ENCODE data around the gene HKDC1. TPM values are rescaled to one million over a fixed set of nuclear protein-coding genes. Genes with fewer than 3 reads are reported as not detected.
"Not testable (repeated sequence)": the region's sequence is repeated elsewhere in the genome, so short reads cannot be mapped to it uniquely, and the experiment has no call there.

Gene HKDC1
- total RNA-seq, 1 donor from 2014 or later = not detected

GRCh38 chr10:69237528-69238159, 17.5 kb downstream of the HKDC1 start:
- intact Hi-C loops (cut with DNase I) = loop anchor here (1.0 to 10.0 kb wide), 2 partner anchors 155 to 267 kb away; no protein-coding TSS in a partner anchor
- peak; percentile 94 for DNase-seq (ENCODE audit: low spot score)

- intact Hi-C loops (cut with DNase I) = loop anchor here (10.0 kb wide), 1 partner anchor 266 kb away; no protein-coding TSS in a partner anchor
- no peak for DNase-seq (ENCODE audit: low spot score)
Observed at GRCh38 chr10:69239136-69239535, 19.0 kb downstream of the HKDC1 start.

DNA sequence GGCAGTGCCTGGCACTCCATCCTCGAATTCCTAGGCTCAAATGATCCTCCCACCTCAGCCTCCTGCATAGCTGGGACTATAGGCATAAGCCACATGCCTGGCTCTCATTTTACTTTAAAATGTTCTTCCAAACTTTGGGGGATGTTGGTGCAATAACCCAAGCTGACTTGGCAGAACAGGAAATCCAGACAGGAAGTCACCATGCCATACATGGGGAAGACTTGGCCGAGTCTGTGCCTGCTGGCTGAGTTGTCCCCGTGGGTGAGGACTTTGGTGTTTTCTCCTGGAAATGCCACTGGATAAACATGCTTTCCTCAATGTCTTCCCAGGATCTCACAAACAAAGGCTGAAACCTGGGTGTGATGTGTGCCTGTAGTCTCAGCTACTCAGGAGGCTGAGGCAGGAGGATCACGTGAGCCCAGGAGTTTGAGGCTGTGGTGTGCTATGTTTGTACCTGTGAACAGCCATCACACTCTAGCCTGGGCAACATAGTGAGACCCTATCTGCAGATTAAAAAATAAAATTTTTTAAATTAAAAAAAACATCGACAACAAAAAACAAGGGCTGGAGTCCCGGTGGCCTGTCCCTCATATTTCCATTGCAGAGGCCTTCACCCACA, 19.8 kb downstream of the HKDC1 start:
- intact Hi-C loops (cut with DNase I) = loop anchor here (10.0 kb wide), 1 partner anchor 265 kb away; no protein-coding TSS in a partner anchor
- no peak for DNase-seq (ENCODE audit: low spot score)

GRCh38 chr10:69240455-69240854, 20.3 kb downstream of the HKDC1 start:
- intact Hi-C loops (cut with DNase I) = no loop called here
- no peak for DNase-seq (ENCODE audit: low spot score)

- intact Hi-C loops (cut with DNase I) = no loop called here
- DNase-seq (ENCODE audit: low spot score) = no peak
Observed at GRCh38 chr10:69241575-69241974, 21.4 kb downstream of the HKDC1 start.

DNA sequence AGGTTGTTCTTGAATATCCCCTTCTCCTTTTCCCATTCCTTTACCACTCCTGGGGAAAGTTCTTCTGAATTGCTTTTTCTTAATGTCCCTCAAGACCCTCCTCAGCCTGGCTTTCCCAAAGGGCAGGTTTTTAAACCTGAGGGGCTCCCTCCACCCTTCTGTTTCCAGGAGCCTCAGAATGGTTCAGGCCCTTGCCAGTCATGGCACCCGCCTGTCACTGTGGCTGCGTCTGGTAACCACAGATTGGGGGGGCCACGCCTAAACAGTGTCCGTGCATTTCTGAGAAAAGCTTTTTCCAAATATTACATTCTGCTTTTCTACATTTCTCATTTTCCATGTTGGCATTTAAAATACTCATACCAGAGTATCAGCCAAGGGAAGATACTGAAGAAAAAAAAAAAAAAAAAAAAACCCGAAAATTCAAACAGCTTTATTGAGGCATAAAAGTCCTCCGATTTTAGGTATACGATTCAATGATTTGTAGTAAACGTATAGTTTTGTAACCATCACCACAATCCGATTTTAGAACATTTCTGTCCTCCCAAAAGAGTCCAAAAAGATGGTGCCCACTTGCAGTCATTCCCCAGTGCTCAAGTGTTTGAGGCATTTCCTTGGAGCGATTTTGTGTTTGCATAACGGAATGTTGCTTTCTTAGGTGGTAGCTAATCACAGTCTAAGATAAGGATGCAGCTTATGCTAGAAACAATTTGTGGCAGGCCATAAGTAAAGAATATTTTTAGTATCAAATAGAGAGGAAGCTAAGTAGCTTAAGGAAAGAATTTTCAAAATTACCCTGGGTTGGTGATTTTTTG, 22.1 kb downstream of the HKDC1 start:
- intact Hi-C loops (cut with DNase I) = no loop called here
- no peak for DNase-seq (ENCODE audit: low spot score)

GRCh38 chr10:69242852-69243212, 22.7 kb downstream of the HKDC1 start:
- intact Hi-C loops (cut with DNase I) = no loop called here
- no peak for DNase-seq (ENCODE audit: low spot score)

DNA sequence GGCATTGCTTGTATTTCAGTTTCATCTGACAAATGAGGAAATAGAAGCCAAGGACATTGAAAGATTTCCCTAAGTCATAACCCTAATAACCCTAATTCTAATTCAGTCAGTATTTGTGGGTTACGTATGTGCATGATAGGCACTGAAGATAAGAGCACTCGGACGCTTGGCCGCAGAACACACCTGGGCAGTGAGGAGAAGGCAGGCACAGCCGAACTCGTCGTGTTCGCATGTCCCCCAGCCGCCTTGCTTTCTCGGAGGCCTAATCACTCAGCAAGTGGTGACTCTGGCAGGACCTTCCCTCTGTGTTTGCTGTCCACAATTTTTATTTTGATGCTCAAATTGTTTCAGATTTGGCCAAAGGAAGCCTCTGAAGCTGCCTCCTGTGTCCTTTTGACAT, 23.7 kb downstream of the HKDC1 start:
- intact Hi-C loops (cut with DNase I) = no loop called here
- DNase-seq (ENCODE audit: low spot score) = no peak

- DNase-seq (ENCODE audit: low spot score) = no peak
- intact Hi-C loops (cut with DNase I) = no loop called here
Observed at GRCh38 chr10:69246036-69246435, 25.9 kb downstream of the HKDC1 start.

- DNase-seq (ENCODE audit: low spot score) = no peak
- intact Hi-C loops (cut with DNase I) = no loop called here
Observed at GRCh38 chr10:69246581-69247312, 26.6 kb downstream of the HKDC1 start.

DNA sequence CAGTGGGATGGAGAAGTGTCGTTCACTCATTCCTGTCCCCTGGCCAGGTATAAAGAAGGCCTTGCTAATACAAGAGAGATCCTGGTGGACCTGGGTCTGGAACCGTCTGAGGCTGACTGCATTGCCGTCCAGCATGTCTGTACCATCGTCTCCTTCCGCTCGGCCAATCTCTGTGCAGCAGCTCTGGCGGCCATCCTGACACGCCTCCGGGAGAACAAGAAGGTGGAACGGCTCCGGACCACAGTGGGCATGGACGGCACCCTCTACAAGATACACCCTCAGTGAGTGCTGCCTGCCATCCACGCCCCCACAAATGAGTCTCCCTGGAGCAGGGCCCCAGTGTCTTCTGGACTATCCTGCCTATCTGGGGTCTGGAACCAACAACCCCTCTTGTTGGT, 27.2 kb downstream of the HKDC1 start:
- intact Hi-C loops (cut with DNase I) = no loop called here
- DNase-seq (ENCODE audit: low spot score) = no peak

DNA sequence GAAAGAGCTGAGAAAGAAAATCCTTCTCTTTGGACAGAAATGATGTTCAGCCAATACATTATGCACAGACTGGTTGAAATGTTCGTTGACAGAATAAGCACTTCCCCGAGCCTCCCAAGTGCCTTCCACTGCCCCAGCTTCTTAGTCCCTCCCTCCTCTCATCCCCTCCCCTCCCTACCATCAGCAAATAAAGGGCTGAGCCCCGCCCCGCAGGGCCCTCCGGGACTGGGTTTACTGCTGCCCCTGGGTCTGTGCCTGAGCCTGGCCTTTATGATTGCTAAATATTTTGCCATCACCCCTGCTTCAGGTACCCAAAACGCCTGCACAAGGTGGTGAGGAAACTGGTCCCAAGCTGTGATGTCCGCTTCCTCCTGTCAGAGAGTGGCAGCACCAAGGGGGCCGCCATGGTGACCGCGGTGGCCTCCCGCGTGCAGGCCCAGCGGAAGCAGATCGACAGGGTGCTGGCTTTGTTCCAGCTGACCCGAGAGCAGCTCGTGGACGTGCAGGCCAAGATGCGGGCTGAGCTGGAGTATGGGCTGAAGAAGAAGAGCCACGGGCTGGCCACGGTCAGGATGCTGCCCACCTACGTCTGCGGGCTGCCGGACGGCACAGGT, 28.1 kb downstream of the HKDC1 start:
- no peak for DNase-seq (ENCODE audit: low spot score)
- intact Hi-C loops (cut with DNase I) = no loop called here

DNA sequence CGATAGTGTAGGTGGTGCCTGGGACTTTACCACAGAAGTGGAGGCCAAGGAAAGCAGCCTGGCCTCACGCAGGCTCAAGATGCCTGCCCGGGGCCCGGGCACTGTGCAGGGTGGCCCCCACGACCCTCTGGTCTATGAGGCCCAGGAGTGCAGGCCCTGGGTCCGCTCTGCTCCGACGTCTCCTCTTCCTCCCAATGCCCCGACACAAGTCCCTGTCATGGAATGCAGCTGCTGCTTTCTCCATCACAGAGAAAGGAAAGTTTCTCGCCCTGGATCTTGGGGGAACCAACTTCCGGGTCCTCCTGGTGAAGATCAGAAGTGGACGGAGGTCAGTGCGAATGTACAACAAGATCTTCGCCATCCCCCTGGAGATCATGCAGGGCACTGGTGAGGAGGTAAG, 29.9 kb downstream of the HKDC1 start:
- intact Hi-C loops (cut with DNase I) = no loop called here
- peak; percentile 51 for DNase-seq (ENCODE audit: low spot score)

- intact Hi-C loops (cut with DNase I); DNase-seq (ENCODE audit: low spot score): not testable (repeated sequence)
Observed at GRCh38 chr10:69251417-69251816, 31.3 kb downstream of the HKDC1 start.

DNA sequence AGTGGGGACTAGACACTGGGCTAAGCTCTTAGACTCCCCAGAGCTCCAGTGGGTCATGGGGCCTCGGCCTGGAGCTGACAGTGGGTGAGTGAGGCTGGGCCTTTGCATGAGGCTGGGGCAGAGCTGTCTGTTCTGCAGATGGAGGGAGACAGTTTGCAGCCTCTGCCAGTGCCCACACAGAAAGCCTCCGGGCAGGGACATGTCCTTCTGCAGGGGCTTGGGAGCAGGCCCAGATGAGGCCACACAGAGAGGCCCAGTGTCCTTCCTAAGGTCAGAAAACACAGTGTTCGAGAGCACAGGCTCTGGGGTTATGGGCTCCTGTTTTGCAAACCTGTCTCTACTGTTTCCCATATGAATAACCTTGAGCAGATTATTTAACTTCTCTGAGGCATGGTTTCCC, 33.0 kb downstream of the HKDC1 start:
- no peak for DNase-seq (ENCODE audit: low spot score)
- intact Hi-C loops (cut with DNase I) = no loop called here

- intact Hi-C loops (cut with DNase I) = no loop called here
- DNase-seq (ENCODE audit: low spot score) = no peak
Observed at GRCh38 chr10:69254877-69255276, 34.7 kb downstream of the HKDC1 start.

DNA sequence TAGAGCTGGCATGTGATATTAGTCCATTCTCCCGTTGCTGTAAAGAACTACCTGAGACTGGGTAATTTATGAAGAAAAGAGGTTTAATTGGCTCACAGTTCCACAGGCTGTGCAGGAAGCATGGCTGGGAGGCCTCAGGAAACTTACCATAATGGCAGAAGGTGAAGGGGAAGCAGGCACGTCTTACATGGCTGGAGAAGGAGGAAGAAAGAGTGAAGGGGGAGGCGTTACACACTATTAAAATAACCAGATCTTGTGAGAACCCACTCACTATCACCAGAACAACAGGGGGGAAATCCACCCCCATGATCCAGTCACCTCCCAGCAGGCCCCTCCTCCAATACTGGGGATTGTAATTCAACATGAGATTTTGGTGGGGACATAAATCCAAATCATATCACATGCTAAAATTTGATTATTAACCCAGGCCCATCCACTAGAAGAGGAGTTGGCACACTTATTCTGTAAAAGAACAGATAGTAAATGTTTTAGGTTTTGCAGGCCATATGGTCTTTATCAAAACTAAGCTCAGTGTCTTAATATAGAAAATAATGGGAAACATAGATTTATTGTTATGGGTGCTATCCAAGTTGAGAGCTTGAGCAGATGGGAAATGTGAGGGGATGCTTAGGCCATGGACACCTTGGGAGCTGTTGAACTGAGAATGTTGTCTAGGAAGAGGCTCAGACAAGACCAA, 39.6 kb downstream of the HKDC1 start:
- intact Hi-C loops (cut with DNase I) = no loop called here
- no peak for DNase-seq (ENCODE audit: low spot score)

GRCh38 chr10:69261184-69261583, 41.1 kb downstream of the HKDC1 start:
- DNase-seq (ENCODE audit: low spot score) = no peak
- intact Hi-C loops (cut with DNase I) = no loop called here

DNA sequence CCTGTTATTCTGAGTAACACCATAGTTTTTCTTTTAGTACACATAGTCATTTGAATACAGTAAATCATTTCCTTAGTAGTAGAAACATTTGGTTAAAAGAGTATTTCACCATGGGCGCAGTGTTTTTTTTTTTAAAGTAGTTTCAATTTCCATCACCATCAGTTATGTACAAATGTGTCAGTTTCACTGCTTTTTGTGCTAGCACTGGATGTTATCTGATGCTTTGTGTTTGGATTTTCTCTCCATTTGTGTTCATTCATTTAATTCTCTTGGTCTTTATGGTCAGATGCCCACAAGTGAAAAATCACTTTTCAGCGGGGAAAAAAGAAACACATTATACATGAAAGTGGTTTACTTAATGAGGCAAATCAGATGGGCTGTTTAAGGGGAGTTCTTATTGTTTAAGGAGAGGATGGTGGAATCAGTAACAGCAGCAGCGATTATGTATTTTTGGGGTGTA, 42.2 kb downstream of the HKDC1 start:
- no peak for DNase-seq (ENCODE audit: low spot score)
- intact Hi-C loops (cut with DNase I) = no loop called here
